HG03196 (cell line): ENCODE data around the gene NQO2.

Experiments used
- ATAC-seq: cut with Tn5 transposase; IDR thresholded peaks from one replicate; pipeline ENCODE4 v1.9.1; 2021; ENCODE audit not compliant: unreplicated experiment

Gene NQO2

DNA sequence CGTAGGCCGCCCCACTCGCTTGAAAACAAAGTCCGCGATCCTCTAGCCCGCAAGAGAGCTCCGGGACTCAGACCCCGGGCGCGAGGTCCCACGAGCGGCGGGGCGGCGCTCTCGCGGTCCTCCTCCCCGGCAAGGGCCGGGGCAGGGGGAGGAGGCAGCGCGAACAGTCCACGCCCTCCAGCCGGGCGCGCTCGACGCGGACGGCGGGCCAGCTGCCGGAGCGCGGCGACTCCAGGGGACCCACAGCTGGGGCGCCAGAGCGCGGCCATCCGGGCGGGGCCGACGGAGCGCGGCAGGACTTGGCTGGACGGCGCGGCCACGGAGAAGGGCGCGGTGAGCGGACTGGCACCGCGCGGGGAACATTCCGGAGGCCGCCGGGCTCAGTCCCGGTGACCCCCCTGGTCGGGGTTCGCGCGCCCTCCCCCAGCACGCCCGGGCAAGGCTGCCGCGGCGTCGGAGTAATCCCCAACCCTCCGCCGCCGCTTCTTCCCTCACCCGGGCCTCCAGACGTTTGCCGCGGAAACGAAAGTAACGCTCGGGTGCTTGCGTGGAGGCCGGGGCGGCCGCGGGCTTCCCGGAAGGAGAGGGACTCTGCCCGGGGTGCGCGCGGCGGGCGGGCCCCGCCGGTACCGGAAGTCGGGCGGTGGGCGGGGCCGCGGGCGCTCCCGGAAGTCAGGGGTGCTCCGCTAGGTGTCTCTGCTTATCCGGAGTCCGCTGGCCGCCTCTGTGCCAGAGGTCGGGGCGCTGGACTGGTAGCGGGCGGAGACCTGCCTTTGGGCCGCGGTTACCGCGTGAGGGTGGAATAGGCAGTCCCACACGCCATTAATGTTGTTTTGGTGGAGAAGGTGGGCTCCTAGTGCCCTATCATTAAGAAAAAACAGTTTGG is 68.9 kb downstream of the NQO2 start, which contains the start of gene RIPK1:
TSS of gene RIPK1 (plus strand) at position 166 of the 886 bp plus-strand sequence. CDS start 8,330 bp downstream, outside the sequence.
- peak; percentile 76 for ATAC-seq
